SK-N-SH (cell line): ENCODE measurements around the gene ADCY7. TPM values are rescaled to one million over a fixed set of nuclear protein-coding genes. Genes with fewer than 3 reads are reported as not detected.

Experiments used
- CTCF ChIA-PET: fragments of 300-600, 350-600 bp; formaldehyde crosslinking; extraction: SDS; loops from one replicate; lab custom pipeline; 2021; lab: Yijun Ruan, JAX
- POLR2A ChIA-PET: fragments of 350-600 bp; sonication (Branson Sonifier 250); formaldehyde crosslinking; extraction: SDS; loops from one replicate; lab custom pipeline; 2020; ENCODE audit warnings: antibody characterized with exemption, inconsistent platforms; lab: Yijun Ruan, JAX
- DNase-seq: peaks from one replicate; pipeline ENCODE4 v3.0.0; 2012
- H2AFZ ChIP-seq: fragments of 200-600 bp; sonication (generic); 2 replicates; pipeline ENCODE4 v1.8.1; 2016; ENCODE audit warnings: antibody characterized with exemption, mild to moderate bottlenecking, low read depth
- H3F3A ChIP-seq: fragments of 200-600 bp; sonication (generic); replicated peaks from 2 replicates; pipeline ENCODE3; 2016; ENCODE audit warnings: antibody characterized with exemption, mild to moderate bottlenecking; ENCODE audit not compliant: insufficient read depth
- H3K27ac ChIP-seq, 2 experiments: fragments of 200-500 bp in 1 of 2; fragments of 200-600 bp in 1 of 2; sonication (Bioruptor generic) in 1 of 2; sonication (generic), shearing (Covaris generic) in 1 of 2; 2 replicates each; pipeline versions ENCODE4 v1.5.1 to v1.6.1; 2014 to 2016; ENCODE audit warnings: low read depth in 2 of 2, inconsistent platforms in 1 of 2, low read length in 1 of 2, mild to moderate bottlenecking in 1 of 2, mixed read lengths in 1 of 2
- H3K27me3 ChIP-seq: fragments of 200-600 bp; sonication (generic), shearing (Covaris generic); 2 replicates; pipeline ENCODE4 v1.6.1; 2016; ENCODE audit warnings: mixed run types; ENCODE audit not compliant: insufficient read depth
- H3K36me3 ChIP-seq, 2 experiments: fragments of 200-500 bp in 1 of 2; fragments of 200-600 bp in 1 of 2; sonication (Bioruptor generic) in 1 of 2; sonication (generic) in 1 of 2; replicated peaks in 1 of 2; 2 replicates each; pipeline versions ENCODE3 to v1.5.1; 2014 to 2016; ENCODE audit warnings: low read length in 1 of 2, mild to moderate bottlenecking in 1 of 2; ENCODE audit not compliant: insufficient read depth in 2 of 2, control insufficient read depth in 1 of 2
- H3K4me1 ChIP-seq, 2 experiments: fragments of 200-500 bp in 1 of 2; fragments of 200-600 bp in 1 of 2; sonication (Bioruptor generic) in 1 of 2; sonication (generic), shearing (Covaris generic) in 1 of 2; 2 replicates each; pipeline versions ENCODE4 v1.5.1 to v1.6.1; 2014 to 2016; ENCODE audit warnings: low read depth in 1 of 2, low read length in 1 of 2, mixed run types in 1 of 2; ENCODE audit not compliant: insufficient read depth in 2 of 2, control insufficient read depth in 1 of 2
- H3K4me2 ChIP-seq: fragments of 200-600 bp; sonication (generic), shearing (Covaris generic); 2 replicates; pipeline ENCODE4 v1.6.1; 2017; ENCODE audit warnings: mixed run types
- H3K4me3 ChIP-seq, 2 experiments: fragments of 200-500 bp in 1 of 2; fragments of 200-600 bp in 1 of 2; sonication (Bioruptor generic) in 1 of 2; sonication (generic), shearing (Covaris generic) in 1 of 2; 2 replicates each; pipeline versions ENCODE4 v1.5.1 to v1.8.1; 2014 to 2016; ENCODE audit warnings: low read depth in 2 of 2, inconsistent platforms in 1 of 2, low read length in 1 of 2, mild to moderate bottlenecking in 1 of 2, mixed read lengths in 1 of 2, moderate library complexity in 1 of 2
- H3K79me2 ChIP-seq: fragments of 200-600 bp; sonication (generic); 2 replicates; pipeline ENCODE4 v1.8.1; 2017; ENCODE audit warnings: mild to moderate bottlenecking; ENCODE audit not compliant: insufficient read depth
- H3K9ac ChIP-seq: fragments of 200-600 bp; sonication (generic); 2 replicates; pipeline ENCODE4 v1.6.1; 2017; ENCODE audit warnings: mixed run types
- H3K9me2 ChIP-seq: fragments of 200-600 bp; sonication (generic); 2 replicates; pipeline ENCODE4 v1.6.1; 2017; ENCODE audit warnings: mixed run types
- H3K9me3 ChIP-seq: fragments of 200-600 bp; sonication (generic); 2 replicates; pipeline ENCODE4 v1.6.1; 2017; ENCODE audit warnings: mixed run types, mild to moderate bottlenecking, moderate library complexity
- H4K20me1 ChIP-seq: fragments of 200-600 bp; sonication (generic); 2 replicates; pipeline ENCODE4 v1.6.1; 2017; ENCODE audit warnings: mild to moderate bottlenecking, mixed run types; ENCODE audit not compliant: insufficient read depth
- CHD2 ChIP-seq: fragments of 150-350 bp; IDR thresholded peaks from 2 replicates; pipeline ENCODE4 v1.6.1; 2018; ENCODE audit warnings: low read length; ENCODE audit not compliant: partially characterized antibody
- ELF1 ChIP-seq: IDR thresholded peaks from 2 replicates; pipeline ENCODE4 v1.4.0; 2012
- EP300 ChIP-seq, 2 experiments: IDR thresholded peaks; 2 replicates each; pipeline versions ENCODE4 v1.4.0 to v1.6.1; 2012; ENCODE audit warnings: borderline replicate concordance in 1 of 2, low read depth in 1 of 2, low read length in 1 of 2
- FOXM1 ChIP-seq: IDR thresholded peaks from 2 replicates; pipeline ENCODE4 v1.4.0; 2012; ENCODE audit warnings: low read depth, mild to moderate bottlenecking
- GABPA ChIP-seq: IDR thresholded peaks from 2 replicates; pipeline ENCODE4 v1.4.0; 2012; ENCODE audit warnings: low read depth, mild to moderate bottlenecking
- JUND ChIP-seq: IDR thresholded peaks from 2 replicates; pipeline ENCODE4 v1.4.0; 2012
- MEF2A ChIP-seq: IDR thresholded peaks from 2 replicates; pipeline ENCODE4 v1.4.0; 2012; ENCODE audit warnings: low read depth, borderline replicate concordance
- NFIC ChIP-seq: IDR thresholded peaks from 2 replicates; pipeline ENCODE4 v1.4.0; 2012; ENCODE audit warnings: borderline replicate concordance
- RCOR1 ChIP-seq: fragments of 150-350 bp; IDR thresholded peaks from 2 replicates; pipeline ENCODE4 v1.6.1; 2017; ENCODE audit warnings: antibody characterized with exemption, low read length
- RXRA ChIP-seq: IDR thresholded peaks from 2 replicates; pipeline ENCODE4 v1.4.0; 2012; ENCODE audit warnings: low read depth, mild to moderate bottlenecking, borderline replicate concordance
- TAF1 ChIP-seq: IDR thresholded peaks from 2 replicates; pipeline ENCODE4 v1.6.1; 2012; ENCODE audit warnings: low read depth, mild to moderate bottlenecking, low read length, moderate library complexity, borderline replicate concordance
- TCF12 ChIP-seq: IDR thresholded peaks from 2 replicates; pipeline ENCODE4 v1.4.0; 2012
- YY1 ChIP-seq: IDR thresholded peaks from 2 replicates; pipeline ENCODE4 v1.4.0; 2012; ENCODE audit warnings: low read depth, mild to moderate bottlenecking
- WGBS: methylation state at CpG from one replicate; pipeline ENCODE4 v1.1.6; 2017; ENCODE audit warnings: low lambda C conversion rate; 5-methylcytosine and 5-hydroxymethylcytosine counted together
- polyA plus RNA-seq, 3 experiments: library from polyadenylated mRNA; depleted of rRNA; stranded (reverse); fragments of >200 nt; gene quantifications; 2 replicates each; pipeline ENCODE4 v1.2.3, GENCODE V29; 2012
- TF ChIP-seq, protein P1 (sequence below): IDR thresholded peaks from 2 replicates; pipeline ENCODE4 v1.4.0; 2012; ENCODE audit warnings: low read depth, borderline replicate concordance
- TF ChIP-seq, protein P2 (sequence below): fragments of 150-350 bp; IDR thresholded peaks from 2 replicates; pipeline ENCODE4 v1.6.1; 2016; ENCODE audit warnings: mild to moderate bottlenecking, low read depth, low read length
- TF ChIP-seq, protein P3 (sequence below): fragments of 200-600 bp; sonication (generic); IDR thresholded peaks from 2 replicates; pipeline ENCODE4 v1.6.1; 2017; ENCODE audit warnings: antibody characterized with exemption, mild to moderate bottlenecking, moderate library complexity

The ADCY7 gene
- polyA plus RNA-seq, 1 of the 3 experiments (the other 2 are of a cell fraction) = 14.3 TPM

DNA sequence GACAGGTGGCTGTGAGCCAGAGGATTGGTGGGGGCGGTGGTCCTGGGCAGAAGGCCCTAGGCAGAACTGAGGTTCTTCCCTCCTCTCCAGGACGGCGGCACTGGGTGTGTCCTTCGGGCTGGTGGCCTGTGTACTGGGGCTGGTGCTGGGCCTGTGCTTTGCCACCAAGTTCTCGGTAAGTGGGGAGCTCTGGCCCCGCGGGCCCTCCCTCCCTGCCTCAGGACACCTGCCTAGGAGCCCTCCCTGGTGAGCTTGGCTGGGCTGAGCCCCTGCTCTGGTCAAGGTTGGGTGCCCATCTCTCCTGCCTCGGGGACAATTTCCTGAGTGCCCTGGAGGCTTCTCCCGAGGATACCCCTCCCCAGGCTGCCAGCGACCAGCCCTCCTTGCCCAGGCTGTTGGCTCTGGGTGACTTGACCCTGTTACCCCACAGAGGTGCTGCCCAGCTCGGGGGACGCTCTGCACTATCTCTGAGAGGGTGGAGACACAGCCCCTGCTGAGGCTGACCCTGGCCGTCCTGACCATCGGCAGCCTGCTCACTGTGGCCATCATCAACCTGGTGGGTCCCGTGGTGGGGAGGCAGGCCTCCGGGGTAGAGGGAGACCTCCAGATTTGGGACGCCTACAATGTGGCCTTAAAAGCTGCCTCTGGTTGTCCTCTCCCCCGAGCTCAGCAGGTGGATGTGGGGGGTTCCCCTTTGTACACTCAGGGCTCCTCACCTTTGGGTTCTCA is 42.0 kb downstream of the ADCY7 start:
- peak overlapping the region in 1 of 2 experiments; percentile 84; a peak in 2 of 4 replicates for H3K27ac ChIP-seq
- no peaks in the 10 kb centered on the region for H3K79me2 ChIP-seq
- no CpG with 5 or more reads among the region's 18 CpGs for WGBS
- H2AFZ ChIP-seq = no peak overlapping the region
- peak; percentile 22 for DNase-seq
- H3K9ac ChIP-seq = no peak overlapping the region
- no peaks in the 10 kb centered on the region for H3K27me3 ChIP-seq
- TF ChIP-seq NFIC (no peak), EP300 (IDR thresholded peaks at IDR 0.05; ENCODE audit: borderline replicate concordance in 1 of 2, low read depth in 1 of 2, low read length in 1 of 2) (no peak), CHD2 (no peak), GABPA (no peak), RCOR1 (no peak), TAF1 (no peak)
- H3K9me2 ChIP-seq = no peaks in the 10 kb centered on the region
- no peaks in the 10 kb centered on the region for H3K9me3 ChIP-seq
- H3K36me3 ChIP-seq = peaks cover 8 to 10% of the 10 kb centered on the region in 2 experiments
- POLR2A ChIA-PET = no interaction called here
- CTCF ChIA-PET = interaction anchor here (0.7 to 2.0 kb wide), 6 partner anchors 7 to 356 kb away, joined by 3 to 7 read pairs (median 4); partner anchors contain the start of gene CNEP1R1
- H3F3A ChIP-seq = no peaks in the 10 kb centered on the region
- no peak overlapping the region for H3K4me2 ChIP-seq
- peaks cover 0 to 23% of the 10 kb centered on the region in 2 experiments; a peak in 1 of 4 replicates for H3K4me1 ChIP-seq
- no peak overlapping the region for H3K4me3 ChIP-seq
- H4K20me1 ChIP-seq = no peaks in the 10 kb centered on the region

DNA sequence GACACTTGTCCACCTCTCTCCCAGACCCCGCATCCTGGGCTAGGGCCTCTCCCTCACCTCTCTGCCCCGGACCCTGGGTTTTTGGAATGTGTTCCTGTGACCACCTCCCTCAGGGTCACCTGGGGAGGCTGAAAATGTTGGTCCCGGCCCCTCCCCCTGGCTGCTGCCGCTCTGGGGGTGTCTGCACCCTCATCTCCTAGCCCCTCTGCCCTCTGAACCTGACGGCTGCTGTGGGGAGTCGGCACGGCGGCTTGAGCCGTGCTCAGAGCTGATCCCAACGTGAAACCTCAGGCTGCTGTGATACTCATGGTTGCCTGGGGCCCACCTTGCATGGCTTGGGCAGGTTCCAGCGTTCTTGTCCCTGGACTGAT is 42.8 kb downstream of the ADCY7 start:
- no peaks in the 10 kb centered on the region for H3K27me3 ChIP-seq
- POLR2A ChIA-PET = interaction anchor here (0.8 to 1.4 kb wide), 2 partner anchors 12 to 64 kb away, joined by 3 to 5 read pairs; no protein-coding TSS in a partner anchor
- H3K4me3 ChIP-seq = no peak overlapping the region
- TF ChIP-seq, protein P1, sequence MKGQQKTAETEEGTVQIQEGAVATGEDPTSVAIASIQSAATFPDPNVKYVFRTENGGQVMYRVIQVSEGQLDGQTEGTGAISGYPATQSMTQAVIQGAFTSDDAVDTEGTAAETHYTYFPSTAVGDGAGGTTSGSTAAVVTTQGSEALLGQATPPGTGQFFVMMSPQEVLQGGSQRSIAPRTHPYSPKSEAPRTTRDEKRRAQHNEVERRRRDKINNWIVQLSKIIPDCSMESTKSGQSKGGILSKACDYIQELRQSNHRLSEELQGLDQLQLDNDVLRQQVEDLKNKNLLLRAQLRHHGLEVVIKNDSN = no peak
- TF ChIP-seq FOXM1 (no peak), YY1 (no peak), ELF1 (no peak), GABPA (no peak), RCOR1 (no peak), JUND (no peak), TCF12 (no peak), MEF2A (no peak), RXRA (no peak), TAF1 (no peak)
- TF ChIP-seq, protein P2, sequence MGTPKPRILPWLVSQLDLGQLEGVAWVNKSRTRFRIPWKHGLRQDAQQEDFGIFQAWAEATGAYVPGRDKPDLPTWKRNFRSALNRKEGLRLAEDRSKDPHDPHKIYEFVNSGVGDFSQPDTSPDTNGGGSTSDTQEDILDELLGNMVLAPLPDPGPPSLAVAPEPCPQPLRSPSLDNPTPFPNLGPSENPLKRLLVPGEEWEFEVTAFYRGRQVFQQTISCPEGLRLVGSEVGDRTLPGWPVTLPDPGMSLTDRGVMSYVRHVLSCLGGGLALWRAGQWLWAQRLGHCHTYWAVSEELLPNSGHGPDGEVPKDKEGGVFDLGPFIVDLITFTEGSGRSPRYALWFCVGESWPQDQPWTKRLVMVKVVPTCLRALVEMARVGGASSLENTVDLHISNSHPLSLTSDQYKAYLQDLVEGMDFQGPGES = no peak
- TF ChIP-seq, protein P3, sequence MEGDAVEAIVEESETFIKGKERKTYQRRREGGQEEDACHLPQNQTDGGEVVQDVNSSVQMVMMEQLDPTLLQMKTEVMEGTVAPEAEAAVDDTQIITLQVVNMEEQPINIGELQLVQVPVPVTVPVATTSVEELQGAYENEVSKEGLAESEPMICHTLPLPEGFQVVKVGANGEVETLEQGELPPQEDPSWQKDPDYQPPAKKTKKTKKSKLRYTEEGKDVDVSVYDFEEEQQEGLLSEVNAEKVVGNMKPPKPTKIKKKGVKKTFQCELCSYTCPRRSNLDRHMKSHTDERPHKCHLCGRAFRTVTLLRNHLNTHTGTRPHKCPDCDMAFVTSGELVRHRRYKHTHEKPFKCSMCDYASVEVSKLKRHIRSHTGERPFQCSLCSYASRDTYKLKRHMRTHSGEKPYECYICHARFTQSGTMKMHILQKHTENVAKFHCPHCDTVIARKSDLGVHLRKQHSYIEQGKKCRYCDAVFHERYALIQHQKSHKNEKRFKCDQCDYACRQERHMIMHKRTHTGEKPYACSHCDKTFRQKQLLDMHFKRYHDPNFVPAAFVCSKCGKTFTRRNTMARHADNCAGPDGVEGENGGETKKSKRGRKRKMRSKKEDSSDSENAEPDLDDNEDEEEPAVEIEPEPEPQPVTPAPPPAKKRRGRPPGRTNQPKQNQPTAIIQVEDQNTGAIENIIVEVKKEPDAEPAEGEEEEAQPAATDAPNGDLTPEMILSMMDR = no peak
- TF ChIP-seq, all 33 proteins: peak for 0
- no peaks in the 10 kb centered on the region for H3F3A ChIP-seq
- no peak overlapping the region for H2AFZ ChIP-seq
- no peak overlapping the region for H3K9ac ChIP-seq
- no peaks in the 10 kb centered on the region for H4K20me1 ChIP-seq
- peaks cover 0 to 29% of the 10 kb centered on the region in 2 experiments; a peak in 1 of 4 replicates for H3K4me1 ChIP-seq
- H3K36me3 ChIP-seq = peaks cover 14 to 17% of the 10 kb centered on the region in 2 experiments
- no peak overlapping the region for H3K4me2 ChIP-seq
- H3K27ac ChIP-seq = peak overlapping the region in 1 of 2 experiments; percentile 84; a peak in 2 of 4 replicates
- H3K9me2 ChIP-seq = no peaks in the 10 kb centered on the region
- no peaks in the 10 kb centered on the region for H3K79me2 ChIP-seq
- H3K9me3 ChIP-seq = no peaks in the 10 kb centered on the region
- DNase-seq = no peak
- CTCF ChIA-PET = interaction anchor here (0.7 to 2.0 kb wide), 12 partner anchors 8 to 497 kb away, joined by 3 to 7 read pairs (median 4); partner anchors contain the start of genes ADCY7 and CNEP1R1
- 93% methylated on average over 3 of the region's 11 CpGs for WGBS
